Body of pancreas (tissue), 4 donors: ENCODE results near the gene FBN1. TPM values are rescaled to one million over a fixed set of nuclear protein-coding genes. Genes with fewer than 3 reads are reported as not detected.

Experiments used
- ATAC-seq: fragments of 150-250 bp; one replicate; pipeline ENCODE4 v1.9.1; 2016
- DNase-seq, 4 donors: peaks; one replicate each; pipeline ENCODE4 v3.0.0-alpha.2; 2019
- H3K27ac ChIP-seq, 4 donors: fragments of 200-600 bp; sonication (generic); 1 replicate in 3 of 4; 2 replicates in 1 of 4; pipeline versions ENCODE4 v1.5.1 to v1.6.1; 2016 to 2019; ENCODE audit warnings: mild to moderate bottlenecking in 1 of 4, mixed read lengths in 1 of 4, moderate library complexity in 1 of 4
- H3K27me3 ChIP-seq, 2 donors: fragments of 200-600 bp; sonication (generic); one replicate each; pipeline ENCODE4 v1.6.0; 2016; ENCODE audit warnings: mild to moderate bottlenecking in 1 of 2
- H3K36me3 ChIP-seq, 2 donors: fragments of 200-600 bp; sonication (generic); replicated peaks in 1 of 2; 2 replicates each; pipeline ENCODE4 v1.5.1; 2016; ENCODE audit warnings: low read depth in 2 of 2; ENCODE audit not compliant: insufficient read depth in 1 of 2
- H3K4me1 ChIP-seq: fragments of 200-600 bp; sonication (generic); one replicate; pipeline ENCODE4 v1.6.0; 2016
- H3K4me3 ChIP-seq, 2 donors: fragments of 200-600 bp; sonication (generic); 1 replicate in 1 of 2; 2 replicates in 1 of 2; pipeline ENCODE4 v1.5.1; 2016 to 2019
- H3K9me3 ChIP-seq, 3 donors: fragments of 200-600 bp; sonication (generic); 1 replicate in 2 of 3; 2 replicates in 1 of 3; pipeline ENCODE4 v1.5.1; 2016
- POLR2A ChIP-seq, 3 donors: fragments of 450-650 bp; IDR thresholded peaks; one replicate each; pipeline ENCODE4 v1.6.1; 2016; ENCODE audit warnings: antibody characterized with exemption in 3 of 3, mild to moderate bottlenecking in 2 of 3
- WGBS, 2 donors: methylation state at CpG; one replicate each; pipeline ENCODE4 v1.1.5; 2017; 5-methylcytosine and 5-hydroxymethylcytosine counted together
- intact Hi-C: fragments of 100-400 bp; cut with DNase I; formaldehyde crosslinking; loops from one replicate; pipeline ENCODE4 v1.15.1; 2023
- total RNA-seq, 2 donors: library from RNA; depleted of rRNA; stranded (reverse); fragments of >200 nt; gene quantifications; one replicate each; pipeline ENCODE4 v1.1.0, GENCODE V29; 2016
- TF ChIP-seq, protein P1 (sequence below), 7 experiments: fragments of 450-650 bp in 4 of 7; fragments of 200-600 bp in 3 of 7; sonication (generic) in 3 of 7; IDR thresholded peaks; one replicate each; pipeline ENCODE4 v1.5.1; 2016 to 2019; ENCODE audit warnings: antibody characterized with exemption in 7 of 7

The FBN1 gene
- total RNA-seq, 2 donors from 2014 or later, result 12.7 to 51.1 TPM

GRCh38 chr15:48616216-48616615 is 29.3 kb downstream of the FBN1 start:
- Histone ChIP-seq H3K27ac (no peak overlapping the region), H3K27me3 (no peaks in the 10 kb centered on the region), H3K36me3 (no peaks in the 10 kb centered on the region), H3K9me3 (no peaks in the 10 kb centered on the region), H3K4me1 (no peaks in the 10 kb centered on the region), H3K4me3 (no peak overlapping the region)
- 52 to 59% methylated on average over 2 of the region's 2 CpGs for WGBS, 2 donors
- no peak for ATAC-seq
- no peak for DNase-seq
- intact Hi-C loops, result no loop called here
- TF ChIP-seq, protein P1, sequence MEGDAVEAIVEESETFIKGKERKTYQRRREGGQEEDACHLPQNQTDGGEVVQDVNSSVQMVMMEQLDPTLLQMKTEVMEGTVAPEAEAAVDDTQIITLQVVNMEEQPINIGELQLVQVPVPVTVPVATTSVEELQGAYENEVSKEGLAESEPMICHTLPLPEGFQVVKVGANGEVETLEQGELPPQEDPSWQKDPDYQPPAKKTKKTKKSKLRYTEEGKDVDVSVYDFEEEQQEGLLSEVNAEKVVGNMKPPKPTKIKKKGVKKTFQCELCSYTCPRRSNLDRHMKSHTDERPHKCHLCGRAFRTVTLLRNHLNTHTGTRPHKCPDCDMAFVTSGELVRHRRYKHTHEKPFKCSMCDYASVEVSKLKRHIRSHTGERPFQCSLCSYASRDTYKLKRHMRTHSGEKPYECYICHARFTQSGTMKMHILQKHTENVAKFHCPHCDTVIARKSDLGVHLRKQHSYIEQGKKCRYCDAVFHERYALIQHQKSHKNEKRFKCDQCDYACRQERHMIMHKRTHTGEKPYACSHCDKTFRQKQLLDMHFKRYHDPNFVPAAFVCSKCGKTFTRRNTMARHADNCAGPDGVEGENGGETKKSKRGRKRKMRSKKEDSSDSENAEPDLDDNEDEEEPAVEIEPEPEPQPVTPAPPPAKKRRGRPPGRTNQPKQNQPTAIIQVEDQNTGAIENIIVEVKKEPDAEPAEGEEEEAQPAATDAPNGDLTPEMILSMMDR (IDR thresholded peaks at IDR 0.05), result no peak
- no peak for TF ChIP-seq POLR2A (IDR thresholded peaks at IDR 0.05)

DNA sequence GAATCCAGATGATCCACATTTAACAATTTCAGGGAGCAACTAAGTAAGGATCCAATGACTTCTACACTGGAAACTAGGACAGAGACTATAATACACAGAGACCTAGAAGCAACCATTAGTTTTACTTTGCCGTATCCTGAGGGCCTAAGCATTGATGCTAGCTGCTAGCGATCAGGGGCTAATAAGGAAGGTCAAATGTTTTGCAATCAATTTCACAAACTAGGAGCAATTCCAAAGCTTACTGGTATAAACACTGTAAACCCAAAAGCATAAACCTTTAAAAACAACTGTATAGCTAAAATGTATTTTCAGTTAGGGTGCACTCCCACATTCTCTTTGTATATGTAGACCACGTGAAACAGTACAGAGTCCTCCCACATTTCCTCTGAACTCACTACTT is 31.5 kb downstream of the FBN1 start:
- DNase-seq, result no peak
- no peaks in the 10 kb centered on the region for H3K4me1 ChIP-seq
- 74 to 94% methylated on average over 3 of the region's 3 CpGs for WGBS, 2 donors
- H3K36me3 ChIP-seq, result no peaks in the 10 kb centered on the region
- no peak for ATAC-seq
- TF ChIP-seq, protein P1 (IDR thresholded peaks at IDR 0.05), result no peak
- TF ChIP-seq POLR2A (IDR thresholded peaks at IDR 0.05), result no peak
- H3K27me3 ChIP-seq, result no peaks in the 10 kb centered on the region
- no peak overlapping the region for H3K27ac ChIP-seq
- no peak overlapping the region for H3K4me3 ChIP-seq
- H3K9me3 ChIP-seq, result no peaks in the 10 kb centered on the region
- intact Hi-C loops, result no loop called here

GRCh38 chr15:48609486-48609885 is 36.0 kb downstream of the FBN1 start:
- intact Hi-C loops, result no loop called here
- Histone ChIP-seq H3K27me3 (no peaks in the 10 kb centered on the region), H3K36me3 (no peaks in the 10 kb centered on the region), H3K9me3 (no peaks in the 10 kb centered on the region), H3K4me3 (no peak overlapping the region), H3K4me1 (no peaks in the 10 kb centered on the region), H3K27ac (no peak overlapping the region)
- WGBS, 2 donors, result 72 to 79% methylated on average over 3 of the region's 3 CpGs
- ATAC-seq (no peak), DNase-seq (no peak)
- TF ChIP-seq, protein P1 (IDR thresholded peaks at IDR 0.05), result no peak
- no peak for TF ChIP-seq POLR2A (IDR thresholded peaks at IDR 0.05)

GRCh38 chr15:48607846-48608245 is 37.7 kb downstream of the FBN1 start:
- Histone ChIP-seq H3K9me3 (no peaks in the 10 kb centered on the region), H3K27me3 (no peaks in the 10 kb centered on the region), H3K4me3 (no peak overlapping the region), H3K27ac (no peak overlapping the region), H3K4me1 (no peaks in the 10 kb centered on the region), H3K36me3 (no peaks in the 10 kb centered on the region)
- ATAC-seq (no peak), DNase-seq (no peak)
- intact Hi-C loops, result no loop called here
- 77 to 89% methylated on average over 3 of the region's 3 CpGs for WGBS, 2 donors
- TF ChIP-seq, protein P1 (IDR thresholded peaks at IDR 0.05), result no peak
- no peak for TF ChIP-seq POLR2A (IDR thresholded peaks at IDR 0.05)

- no peaks in the 10 kb centered on the region for H3K9me3 ChIP-seq
- no peaks in the 10 kb centered on the region for H3K27me3 ChIP-seq
- no peak overlapping the region for H3K4me3 ChIP-seq
- DNase-seq (no peak), ATAC-seq (no peak)
- no peak for TF ChIP-seq POLR2A (IDR thresholded peaks at IDR 0.05)
- TF ChIP-seq, protein P1 (IDR thresholded peaks at IDR 0.05), result no peak
- H3K27ac ChIP-seq, result no peak overlapping the region
- intact Hi-C loops, result no loop called here
- no peaks in the 10 kb centered on the region for H3K4me1 ChIP-seq
- no peaks in the 10 kb centered on the region for H3K36me3 ChIP-seq
These were observed 40.9 kb downstream of the FBN1 start for GRCh38 chr15:48604567-48604966.
